Measurements from ENCODE around the gene PARS2. TPM values are rescaled to one million over a fixed set of nuclear protein-coding genes. Genes with fewer than 3 reads are reported as not detected.

PARS2 gene
- total RNA-seq (0.49 TPM), polyA plus RNA-seq (1 to 10 TPM; 2.9 to 5.6 (median 3.6) TPM)

- ATAC-seq (ENCODE audit: low read depth in 2 of 2): peak; percentile 96
Observed at GRCh38 chr1:54764133-54764921, at the start of gene PARS2. TSS of gene PARS2 (minus strand) at chr1:54764523. CDS start at chr1:54759161, 5,362 bp downstream.

DNA sequence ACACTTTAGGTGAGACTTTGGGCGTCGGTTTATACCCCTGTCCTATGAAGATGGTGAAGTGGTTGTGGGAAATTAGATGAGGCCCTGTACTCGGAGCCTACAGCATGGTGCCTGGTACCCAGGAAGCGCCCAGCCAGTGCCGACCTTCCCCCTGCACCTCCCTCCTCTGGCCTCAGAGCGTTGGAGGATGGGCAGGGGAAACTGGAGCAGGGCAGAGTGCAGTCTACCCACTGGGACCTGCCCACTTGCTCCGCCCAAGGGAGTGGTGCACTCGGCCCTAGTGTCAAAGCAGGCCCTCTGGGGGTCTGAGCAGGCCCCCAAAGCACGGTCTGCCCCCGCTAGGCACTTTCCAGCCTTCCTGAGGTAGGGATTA lies 49.8 kb upstream of the PARS2 start:
- H3K4me3 ChIP-seq (ENCODE audit: low read depth, low read length): no peak overlapping the region
- H3K9me3 ChIP-seq (ENCODE audit: control insufficient read depth in 2 of 2, low read length in 2 of 2): no peaks in the 10 kb centered on the region
- no peaks in the 10 kb centered on the region for H3K36me3 ChIP-seq (ENCODE audit: control insufficient read depth, insufficient read depth, low read length)
- no peaks in the 10 kb centered on the region for H3K27me3 ChIP-seq (ENCODE audit: control insufficient read depth, insufficient read depth, low read length)
- no peaks in the 10 kb centered on the region for H3K27me3 Mint-ChIP-seq
- H3K36me3 Mint-ChIP-seq: no peaks in the 10 kb centered on the region
- no peaks in the 10 kb centered on the region for H3K4me1 ChIP-seq (ENCODE audit: control insufficient read depth, insufficient read depth, low read length, poor library complexity, severe bottlenecking)
- no peak overlapping the region for H3K4me3 Mint-ChIP-seq
- ATAC-seq (ENCODE audit: low read depth in 2 of 2): no peak
- DNase-seq: no peak
- H3K4me1 Mint-ChIP-seq: peaks cover 0 to 6% (median 5%) of the 10 kb centered on the region in 4 donors
- no peaks in the 10 kb centered on the region for H3K9me3 Mint-ChIP-seq
- H3K27ac ChIP-seq (ENCODE audit: insufficient read depth, low read length, poor library complexity, severe bottlenecking): no peak overlapping the region
- H3K27ac Mint-ChIP-seq: no peak overlapping the region

More at GRCh38 chr1:54764133-54764921, at the start of gene PARS2:
- peaks cover 11% of the 10 kb centered on the region for H3K4me1 ChIP-seq (ENCODE audit: control insufficient read depth, insufficient read depth, low read length, poor library complexity, severe bottlenecking)
- peak within 1 kb of the TSS; percentile 96 for H3K4me3 ChIP-seq (ENCODE audit: low read depth, low read length)
- peaks cover 10 to 38% (median 22%) of the 10 kb centered on the region in 4 donors for H3K4me1 Mint-ChIP-seq
- DNase-seq: peak; percentile 94 to 99 (median 97)
- H3K27ac ChIP-seq (ENCODE audit: insufficient read depth, low read length, poor library complexity, severe bottlenecking): peak within 1 kb of the TSS; percentile 74
- peaks cover under 1% of the 10 kb centered on the region for H3K36me3 Mint-ChIP-seq
- H3K36me3 ChIP-seq (ENCODE audit: control insufficient read depth, insufficient read depth, low read length): no peaks in the 10 kb centered on the region
- peak within 1 kb of the TSS; percentile 87 to 97 (median 94) for H3K4me3 Mint-ChIP-seq
- no peaks in the 10 kb centered on the region for H3K9me3 Mint-ChIP-seq
- no peaks in the 10 kb centered on the region for H3K27me3 ChIP-seq (ENCODE audit: control insufficient read depth, insufficient read depth, low read length)
- H3K27ac Mint-ChIP-seq: peak within 1 kb of the TSS; percentile 77 to 89 (median 80)
- H3K27me3 Mint-ChIP-seq: no peaks in the 10 kb centered on the region
- H3K9me3 ChIP-seq (ENCODE audit: control insufficient read depth in 2 of 2, low read length in 2 of 2): no peaks in the 10 kb centered on the region

DNA sequence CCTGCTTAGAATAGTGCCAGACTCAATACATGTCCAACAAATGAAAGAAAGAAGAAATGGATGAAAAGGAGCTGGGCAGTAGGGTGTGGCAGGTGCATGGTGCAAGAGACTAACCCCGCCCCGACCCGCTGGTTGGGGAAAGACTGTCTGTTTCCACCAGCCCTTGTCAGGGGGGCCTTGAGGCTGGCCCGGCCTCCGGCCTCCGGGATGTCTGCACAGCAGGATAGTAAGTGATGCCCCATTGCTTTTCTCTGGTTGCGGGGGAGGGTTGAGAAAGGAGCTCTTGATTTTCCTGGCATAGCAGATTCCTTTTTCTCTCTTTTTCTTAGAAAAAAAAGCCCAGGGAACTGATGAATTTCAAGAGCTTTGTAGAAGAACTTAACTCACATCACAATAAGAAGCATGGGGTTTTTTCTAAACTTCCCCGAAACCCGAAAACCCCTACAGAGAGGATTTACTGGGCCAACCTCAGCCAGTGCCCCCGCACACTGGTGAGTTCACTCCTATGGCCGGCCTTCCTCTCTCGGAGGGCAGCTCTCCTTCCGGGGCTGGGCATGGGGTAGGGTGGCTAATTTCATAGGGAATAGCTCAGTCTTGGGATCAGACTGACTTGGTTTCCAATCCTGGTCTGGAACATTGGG lies 49.3 kb upstream of the PARS2 start:
- Histone ChIP-seq H3K9me3 (ENCODE audit: control insufficient read depth in 2 of 2, low read length in 2 of 2) (no peaks in the 10 kb centered on the region), H3K27ac (ENCODE audit: insufficient read depth, low read length, poor library complexity, severe bottlenecking) (no peak overlapping the region), H3K4me3 (ENCODE audit: low read depth, low read length) (no peak overlapping the region), H3K4me1 (ENCODE audit: control insufficient read depth, insufficient read depth, low read length, poor library complexity, severe bottlenecking) (no peaks in the 10 kb centered on the region), H3K36me3 (ENCODE audit: control insufficient read depth, insufficient read depth, low read length) (no peaks in the 10 kb centered on the region), H3K27me3 (ENCODE audit: control insufficient read depth, insufficient read depth, low read length) (no peaks in the 10 kb centered on the region)
- Mint-ChIP-seq H3K9me3 (no peaks in the 10 kb centered on the region), H3K27me3 (no peaks in the 10 kb centered on the region), H3K27ac (no peak overlapping the region), H3K4me1 (peaks cover 0 to 6% (median 5%) of the 10 kb centered on the region in 4 donors), H3K36me3 (no peaks in the 10 kb centered on the region), H3K4me3 (no peak overlapping the region)
- DNase-seq: no peak
- no peak for ATAC-seq (ENCODE audit: low read depth in 2 of 2)

- H3K27ac Mint-ChIP-seq: no peak overlapping the region
- DNase-seq (peak in 1 of 3 donors; percentile 25), ATAC-seq (ENCODE audit: low read depth in 2 of 2) (no peak)
- no peaks in the 10 kb centered on the region for H3K36me3 ChIP-seq (ENCODE audit: control insufficient read depth, insufficient read depth, low read length)
- no peaks in the 10 kb centered on the region for H3K27me3 ChIP-seq (ENCODE audit: control insufficient read depth, insufficient read depth, low read length)
- no peak overlapping the region for H3K4me3 Mint-ChIP-seq
- no peaks in the 10 kb centered on the region for H3K9me3 ChIP-seq (ENCODE audit: control insufficient read depth in 2 of 2, low read length in 2 of 2)
- H3K9me3 Mint-ChIP-seq: no peaks in the 10 kb centered on the region
- H3K4me1 Mint-ChIP-seq: peaks cover 0 to 1% (median under 1%) of the 10 kb centered on the region in 4 donors
- H3K4me1 ChIP-seq (ENCODE audit: control insufficient read depth, insufficient read depth, low read length, poor library complexity, severe bottlenecking): no peaks in the 10 kb centered on the region
- H3K27me3 Mint-ChIP-seq: no peaks in the 10 kb centered on the region
- H3K27ac ChIP-seq (ENCODE audit: insufficient read depth, low read length, poor library complexity, severe bottlenecking): no peak overlapping the region
- no peaks in the 10 kb centered on the region for H3K36me3 Mint-ChIP-seq
- no peak overlapping the region for H3K4me3 ChIP-seq (ENCODE audit: low read depth, low read length)
Observed at GRCh38 chr1:54812801-54813484, 48.6 kb upstream of the PARS2 start.

- Histone ChIP-seq H3K27ac (ENCODE audit: insufficient read depth, low read length, poor library complexity, severe bottlenecking) (no peak overlapping the region), H3K4me3 (ENCODE audit: low read depth, low read length) (no peak overlapping the region), H3K4me1 (ENCODE audit: control insufficient read depth, insufficient read depth, low read length, poor library complexity, severe bottlenecking) (no peaks in the 10 kb centered on the region), H3K27me3 (ENCODE audit: control insufficient read depth, insufficient read depth, low read length) (no peaks in the 10 kb centered on the region), H3K9me3 (ENCODE audit: control insufficient read depth in 2 of 2, low read length in 2 of 2) (no peaks in the 10 kb centered on the region), H3K36me3 (ENCODE audit: control insufficient read depth, insufficient read depth, low read length) (no peaks in the 10 kb centered on the region)
- H3K4me3 Mint-ChIP-seq: no peak overlapping the region
- no peaks in the 10 kb centered on the region for H3K9me3 Mint-ChIP-seq
- DNase-seq (no peak), ATAC-seq (ENCODE audit: low read depth in 2 of 2) (no peak)
- no peaks in the 10 kb centered on the region for H3K36me3 Mint-ChIP-seq
- H3K4me1 Mint-ChIP-seq: no peaks in the 10 kb centered on the region
- no peak overlapping the region for H3K27ac Mint-ChIP-seq
- no peaks in the 10 kb centered on the region for H3K27me3 Mint-ChIP-seq
Observed at GRCh38 chr1:54811739-54812655, 47.7 kb upstream of the PARS2 start.

DNA sequence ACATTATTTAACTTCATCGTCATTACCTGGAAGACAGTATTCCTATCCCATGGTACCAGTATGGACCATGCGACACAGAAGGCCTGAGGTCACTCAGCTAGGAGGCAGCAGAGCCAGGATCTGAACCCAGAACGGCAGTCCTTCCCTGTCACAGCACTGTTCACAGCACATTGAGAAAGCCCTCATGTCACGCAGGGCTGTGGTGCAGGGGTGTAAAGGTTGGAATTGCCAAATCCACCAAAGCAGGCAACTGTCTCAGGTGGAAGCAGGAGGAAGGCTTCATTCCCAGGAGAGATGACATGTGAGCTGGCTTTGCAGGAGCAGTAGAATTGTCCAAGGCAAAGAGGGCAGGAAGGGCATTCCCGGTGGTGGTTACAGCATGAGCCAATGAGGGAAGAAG lies 46.7 kb upstream of the PARS2 start:
- H3K4me3 Mint-ChIP-seq: no peak overlapping the region
- H3K27me3 ChIP-seq (ENCODE audit: control insufficient read depth, insufficient read depth, low read length): no peaks in the 10 kb centered on the region
- DNase-seq (no peak), ATAC-seq (ENCODE audit: low read depth in 2 of 2) (no peak)
- H3K9me3 ChIP-seq (ENCODE audit: control insufficient read depth in 2 of 2, low read length in 2 of 2): no peaks in the 10 kb centered on the region
- H3K4me3 ChIP-seq (ENCODE audit: low read depth, low read length): no peak overlapping the region
- no peak overlapping the region for H3K27ac ChIP-seq (ENCODE audit: insufficient read depth, low read length, poor library complexity, severe bottlenecking)
- no peaks in the 10 kb centered on the region for H3K36me3 ChIP-seq (ENCODE audit: control insufficient read depth, insufficient read depth, low read length)
- H3K4me1 Mint-ChIP-seq: no peaks in the 10 kb centered on the region
- no peaks in the 10 kb centered on the region for H3K27me3 Mint-ChIP-seq
- no peaks in the 10 kb centered on the region for H3K4me1 ChIP-seq (ENCODE audit: control insufficient read depth, insufficient read depth, low read length, poor library complexity, severe bottlenecking)
- H3K9me3 Mint-ChIP-seq: no peaks in the 10 kb centered on the region
- H3K36me3 Mint-ChIP-seq: no peaks in the 10 kb centered on the region
- no peak overlapping the region for H3K27ac Mint-ChIP-seq

Data from CD4-positive, CD25-positive, alpha-beta regulatory T cell (primary cell).